HFFc6 (cell line): Measurements from ENCODE around the gene PARN. TPM values are rescaled to one million over a fixed set of nuclear protein-coding genes. Genes with fewer than 3 reads are reported as not detected.

ENCODE experiments used
- DNase-seq: peaks from one replicate; pipeline ENCODE4 v3.0.0-alpha.2; 2018
- H3K27ac Mint-ChIP-seq: 2 replicates; pipeline ENCODE4 v1.8.0; 2020; ENCODE audit warnings: mild to moderate bottlenecking, mixed read lengths
- H3K27me3 Mint-ChIP-seq: 2 replicates; pipeline ENCODE4 v1.8.0; 2021; ENCODE audit warnings: mild to moderate bottlenecking, moderate library complexity, mixed read lengths; ENCODE audit not compliant: insufficient read depth
- H3K36me3 Mint-ChIP-seq: 2 replicates; pipeline ENCODE4 v1.8.0; 2021; ENCODE audit warnings: low read depth, mixed read lengths
- H3K4me1 Mint-ChIP-seq: 2 replicates; pipeline ENCODE4 v1.8.0; 2020; ENCODE audit warnings: low read depth, mixed read lengths
- H3K4me3 Mint-ChIP-seq: 2 replicates; pipeline ENCODE4 v1.8.0; 2020; ENCODE audit warnings: mild to moderate bottlenecking, moderate library complexity, mixed read lengths
- H3K9me3 Mint-ChIP-seq: 2 replicates; pipeline ENCODE4 v1.8.0; 2020; ENCODE audit warnings: mild to moderate bottlenecking, mixed read lengths
- total RNA-seq, 6 experiments: library from RNA; stranded (reverse); fragmentation: NEBNext Ultra II Directional; extraction: Animal tissue kit (Norgen Biotek cat#: 25700); gene quantifications; 2 replicates in 1 of 6; 3 replicates in 5 of 6; pipeline ENCODE4 v1.2.3, GENCODE V29; 2021
- TF ChIP-seq, protein P1 (sequence below): fragments of 200-600 bp; sonication (generic); IDR thresholded peaks from 2 replicates; pipeline ENCODE4 v1.5.0; 2021; ENCODE audit warnings: antibody characterized with exemption, mild to moderate bottlenecking

The PARN gene
- total RNA-seq, 6 experiments from 2014 or later = 25.5 to 36.1 (median 30.4) TPM

- no peak for DNase-seq
- Mint-ChIP-seq H3K36me3 (peaks cover 15% of the 10 kb centered on the region), H3K27me3 (peaks cover 1% of the 10 kb centered on the region; the same call in 1 of the 2 replicates), H3K9me3 (no peaks in the 10 kb centered on the region), H3K4me1 (peaks cover 30% of the 10 kb centered on the region), H3K4me3 (no peak overlapping the region), H3K27ac (no peak overlapping the region)
- TF ChIP-seq, protein P1, sequence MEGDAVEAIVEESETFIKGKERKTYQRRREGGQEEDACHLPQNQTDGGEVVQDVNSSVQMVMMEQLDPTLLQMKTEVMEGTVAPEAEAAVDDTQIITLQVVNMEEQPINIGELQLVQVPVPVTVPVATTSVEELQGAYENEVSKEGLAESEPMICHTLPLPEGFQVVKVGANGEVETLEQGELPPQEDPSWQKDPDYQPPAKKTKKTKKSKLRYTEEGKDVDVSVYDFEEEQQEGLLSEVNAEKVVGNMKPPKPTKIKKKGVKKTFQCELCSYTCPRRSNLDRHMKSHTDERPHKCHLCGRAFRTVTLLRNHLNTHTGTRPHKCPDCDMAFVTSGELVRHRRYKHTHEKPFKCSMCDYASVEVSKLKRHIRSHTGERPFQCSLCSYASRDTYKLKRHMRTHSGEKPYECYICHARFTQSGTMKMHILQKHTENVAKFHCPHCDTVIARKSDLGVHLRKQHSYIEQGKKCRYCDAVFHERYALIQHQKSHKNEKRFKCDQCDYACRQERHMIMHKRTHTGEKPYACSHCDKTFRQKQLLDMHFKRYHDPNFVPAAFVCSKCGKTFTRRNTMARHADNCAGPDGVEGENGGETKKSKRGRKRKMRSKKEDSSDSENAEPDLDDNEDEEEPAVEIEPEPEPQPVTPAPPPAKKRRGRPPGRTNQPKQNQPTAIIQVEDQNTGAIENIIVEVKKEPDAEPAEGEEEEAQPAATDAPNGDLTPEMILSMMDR = no peak
Measured at GRCh38 chr16:14494396-14494966, 135.6 kb downstream of the PARN start.

DNA sequence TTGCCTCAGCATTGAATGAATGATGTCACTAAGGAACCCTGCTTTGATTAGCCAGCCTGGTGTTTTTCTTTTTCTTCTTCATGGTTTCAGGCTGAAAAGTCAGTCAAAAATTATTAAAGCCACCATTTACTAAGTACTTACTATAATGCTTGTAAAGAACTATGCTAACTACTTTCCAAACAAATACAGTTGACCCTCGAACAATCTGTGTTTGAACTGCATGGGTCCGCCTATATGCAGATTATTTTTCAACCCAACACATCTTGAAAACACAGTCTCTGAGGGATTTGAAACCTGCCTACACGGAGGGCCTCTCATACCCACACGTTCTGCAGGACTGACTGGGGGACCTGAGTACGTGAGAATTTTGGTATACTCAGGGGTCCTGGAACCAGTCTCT, 136.3 kb downstream of the PARN start:
- no peak for DNase-seq
- no peak overlapping the region for H3K4me3 Mint-ChIP-seq
- TF ChIP-seq, protein P1 = no peak
- no peak overlapping the region for H3K27ac Mint-ChIP-seq
- H3K4me1 Mint-ChIP-seq = peaks cover 32% of the 10 kb centered on the region
- no peaks in the 10 kb centered on the region for H3K9me3 Mint-ChIP-seq
- H3K27me3 Mint-ChIP-seq = peaks cover 1% of the 10 kb centered on the region; the same call in 1 of the 2 replicates
- H3K36me3 Mint-ChIP-seq = peaks cover 15% of the 10 kb centered on the region

DNA sequence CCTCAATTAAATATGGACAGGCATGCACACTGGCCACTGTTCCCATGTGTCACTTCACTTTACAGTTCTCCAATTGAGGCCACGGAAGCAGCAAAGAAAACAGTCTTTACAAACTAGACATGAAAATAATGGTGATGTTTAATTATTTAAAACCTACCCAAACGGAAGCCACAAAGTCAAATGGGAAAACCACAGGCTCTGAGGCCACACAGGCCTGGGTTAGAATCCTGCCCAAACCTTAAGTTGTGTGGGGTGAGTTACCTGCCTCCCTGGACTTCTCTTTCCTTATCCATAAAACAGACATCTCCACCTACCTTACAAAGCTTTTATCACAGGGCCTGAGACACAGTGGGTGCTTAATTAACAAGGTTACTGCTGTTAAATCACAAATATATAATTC, 137.4 kb downstream of the PARN start:
- Mint-ChIP-seq H3K4me3 (no peak overlapping the region), H3K4me1 (peaks cover 31% of the 10 kb centered on the region), H3K36me3 (peaks cover 15% of the 10 kb centered on the region), H3K27me3 (peaks cover 1% of the 10 kb centered on the region; the same call in 1 of the 2 replicates), H3K9me3 (no peaks in the 10 kb centered on the region), H3K27ac (no peak overlapping the region)
- DNase-seq = no peak
- TF ChIP-seq, protein P1 = no peak

DNA sequence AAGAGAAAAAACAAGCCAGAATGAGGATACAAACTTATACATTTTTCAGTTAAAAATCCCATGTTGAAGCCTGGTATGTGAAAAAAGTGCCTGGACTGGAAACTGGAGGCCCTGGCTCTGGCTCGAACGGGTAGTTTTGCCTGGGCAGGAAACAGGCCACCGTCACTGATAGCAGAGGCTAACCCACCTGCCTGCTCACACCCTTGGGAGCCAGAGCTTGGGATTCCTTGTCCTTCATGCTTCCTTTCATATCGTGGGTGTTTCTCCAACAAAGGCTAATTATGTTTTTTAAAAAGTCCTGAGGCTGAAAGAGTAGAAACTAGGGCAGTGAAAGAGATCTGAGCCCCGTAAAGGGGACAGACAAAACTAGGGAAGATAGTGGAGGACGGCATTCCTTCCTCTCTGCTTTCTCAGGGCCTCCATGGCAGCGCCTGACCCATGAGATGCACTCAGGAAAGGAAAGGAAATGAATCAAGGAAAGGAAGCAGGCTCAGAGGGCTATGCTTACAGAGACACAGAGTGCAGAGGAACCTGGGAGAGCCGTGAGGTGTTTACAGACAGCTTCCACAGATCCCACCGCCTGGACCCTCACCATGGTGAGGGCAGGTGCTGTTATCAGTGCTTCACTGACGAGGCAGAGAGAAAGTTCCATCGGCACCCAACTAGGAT, 138.1 kb downstream of the PARN start:
- Mint-ChIP-seq H3K9me3 (no peaks in the 10 kb centered on the region), H3K4me3 (no peak overlapping the region), H3K27ac (no peak overlapping the region), H3K27me3 (peaks cover 1% of the 10 kb centered on the region; the same call in 1 of the 2 replicates), H3K4me1 (peaks cover 35% of the 10 kb centered on the region), H3K36me3 (peaks cover 15% of the 10 kb centered on the region)
- TF ChIP-seq, protein P1 = no peak
- no peak for DNase-seq

DNA sequence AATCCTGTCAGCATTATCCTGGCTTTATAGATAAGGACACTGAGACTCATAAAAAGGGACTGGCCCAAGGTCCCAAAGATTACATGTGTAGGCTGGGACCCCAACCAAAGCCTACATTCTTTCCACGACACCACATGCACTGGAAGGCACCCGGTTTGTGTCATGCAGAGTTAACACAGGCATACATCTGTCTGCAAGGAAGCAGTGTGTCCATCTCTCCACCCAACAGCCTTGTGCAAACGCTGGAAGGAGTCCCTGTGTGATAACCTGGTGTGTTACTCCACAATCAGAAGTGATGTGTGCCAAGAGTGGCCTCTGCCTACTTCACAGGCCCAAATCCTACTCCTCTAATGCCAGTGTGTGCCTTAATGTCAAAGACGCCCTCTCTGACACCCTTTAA, 139.8 kb downstream of the PARN start:
- Mint-ChIP-seq H3K27me3 (no peaks in the 10 kb centered on the region), H3K4me1 (peaks cover 49% of the 10 kb centered on the region), H3K9me3 (no peaks in the 10 kb centered on the region), H3K4me3 (no peak overlapping the region), H3K27ac (no peak overlapping the region), H3K36me3 (peaks cover 10% of the 10 kb centered on the region)
- DNase-seq = no peak
- TF ChIP-seq, protein P1 = no peak
